ENCODE data around the gene CRKL.
"Not testable (repeated sequence)": the region's sequence is repeated elsewhere in the genome, so short reads cannot be mapped to it uniquely, and the experiment has no call there.

CRKL gene

GRCh38 chr22:20903093-20903492 lies 14.1 kb upstream of the CRKL start:
- no peak overlapping the region for H3K4me3 ChIP-seq (ENCODE audit: low read depth, low read length)
- DNase-seq (ENCODE audit: low read depth) = no peak
- TF ChIP-seq CTCF (IDR thresholded peaks at IDR 0.05; ENCODE audit: insufficient read depth, low read depth, low read length, missing control alignments) = no peak

GRCh38 chr22:20904008-20904979 lies 12.9 kb upstream of the CRKL start:
- no peak overlapping the region for H3K4me3 ChIP-seq (ENCODE audit: low read depth, low read length)
- no peak for DNase-seq (ENCODE audit: low read depth)
- TF ChIP-seq CTCF (IDR thresholded peaks at IDR 0.05; ENCODE audit: insufficient read depth, low read depth, low read length, missing control alignments) = no peak

- H3K4me3 ChIP-seq (ENCODE audit: low read depth, low read length) = no peak overlapping the region
- no peak for DNase-seq (ENCODE audit: low read depth)
- no peak for TF ChIP-seq CTCF (IDR thresholded peaks at IDR 0.05; ENCODE audit: insufficient read depth, low read depth, low read length, missing control alignments)
Observed at GRCh38 chr22:20904980-20905355, 12.2 kb upstream of the CRKL start.

GRCh38 chr22:20905415-20906386 lies 11.5 kb upstream of the CRKL start:
- TF ChIP-seq CTCF (IDR thresholded peaks at IDR 0.05; ENCODE audit: insufficient read depth, low read depth, low read length, missing control alignments) = no peak
- no peak for DNase-seq (ENCODE audit: low read depth)
- H3K4me3 ChIP-seq (ENCODE audit: low read depth, low read length) = no peak overlapping the region

GRCh38 chr22:20906387-20906767 lies 10.8 kb upstream of the CRKL start:
- no peak for TF ChIP-seq CTCF (IDR thresholded peaks at IDR 0.05; ENCODE audit: insufficient read depth, low read depth, low read length, missing control alignments)
- no peak for DNase-seq (ENCODE audit: low read depth)
- H3K4me3 ChIP-seq (ENCODE audit: low read depth, low read length) = no peak overlapping the region

- not testable (repeated sequence) for DNase-seq (ENCODE audit: low read depth); H3K4me3 ChIP-seq (ENCODE audit: low read depth, low read length)
Observed at GRCh38 chr22:20908717-20909116, 8.5 kb upstream of the CRKL start.
